Astrocyte (in vitro differentiated cells and primary cell): ENCODE measurements around the gene RAB36. TPM values are rescaled to one million over a fixed set of nuclear protein-coding genes. Genes with fewer than 3 reads are reported as not detected.

Experiments used
- DNase-seq: peaks from one replicate; pipeline ENCODE4 v3.0.0-alpha.2; 2010; ENCODE audit warnings: low read depth
- FAIRE-seq: peaks from 2 replicates; lab custom pipeline; 2011; peaks lifted over from hg19 to GRCh38; lab: Jason Lieb, UNC
- H2AFZ ChIP-seq: 2 replicates; pipeline ENCODE4 v1.6.0; 2012; ENCODE audit warnings: low read depth, low read length, inconsistent platforms
- H3K27ac ChIP-seq: 2 replicates; pipeline ENCODE4 v1.5.1; 2011; ENCODE audit warnings: low read depth, low read length, inconsistent platforms
- H3K27me3 ChIP-seq: 2 replicates; pipeline ENCODE4 v1.6.0; 2011; ENCODE audit warnings: low read length, inconsistent platforms; ENCODE audit not compliant: insufficient read depth
- H3K36me3 ChIP-seq: 2 replicates; pipeline ENCODE4 v1.5.1; 2011; ENCODE audit warnings: low read length, inconsistent platforms; ENCODE audit not compliant: insufficient read depth
- H3K4me1 ChIP-seq: 2 replicates; pipeline ENCODE4 v1.5.1; 2011; ENCODE audit warnings: low read length, inconsistent platforms; ENCODE audit not compliant: insufficient read depth
- H3K4me2 ChIP-seq: 2 replicates; pipeline ENCODE4 v1.6.0; 2012; ENCODE audit warnings: low read length, inconsistent platforms
- H3K4me3 ChIP-seq: 2 replicates; pipeline ENCODE4 v1.5.1; 2011; ENCODE audit warnings: low read depth, mild to moderate bottlenecking, low read length, inconsistent platforms; ENCODE audit not compliant: insufficient read depth
- H3K79me2 ChIP-seq: 2 replicates; pipeline ENCODE4 v1.6.0; 2012; ENCODE audit warnings: mild to moderate bottlenecking, low read length, inconsistent platforms; ENCODE audit not compliant: insufficient read depth
- H3K9ac ChIP-seq: 2 replicates; pipeline ENCODE4 v1.6.0; 2012; ENCODE audit warnings: mild to moderate bottlenecking, low read length, inconsistent platforms
- H3K9me3 ChIP-seq: 2 replicates; pipeline ENCODE4 v1.5.1; 2012; ENCODE audit warnings: low read depth, mild to moderate bottlenecking, low read length, inconsistent platforms; ENCODE audit not compliant: insufficient read depth
- H4K20me1 ChIP-seq: 2 replicates; pipeline ENCODE4 v1.6.0; 2012; ENCODE audit warnings: low read length, inconsistent platforms; ENCODE audit not compliant: insufficient read depth
- H3K27ac Mint-ChIP-seq: one replicate; pipeline ENCODE4 v1.8.0; 2021; ENCODE audit warnings: mild to moderate bottlenecking, mixed read lengths; ENCODE audit not compliant: unreplicated experiment
- H3K27me3 Mint-ChIP-seq: one replicate; pipeline ENCODE4 v1.8.0; 2021; ENCODE audit warnings: low read depth, mixed read lengths; ENCODE audit not compliant: unreplicated experiment
- H3K36me3 Mint-ChIP-seq: one replicate; pipeline ENCODE4 v1.8.0; 2021; ENCODE audit warnings: low read depth, mixed read lengths; ENCODE audit not compliant: unreplicated experiment
- H3K4me1 Mint-ChIP-seq: one replicate; pipeline ENCODE4 v1.8.0; 2021; ENCODE audit warnings: low read depth, mixed read lengths; ENCODE audit not compliant: unreplicated experiment
- H3K4me3 Mint-ChIP-seq: one replicate; pipeline ENCODE4 v1.8.0; 2021; ENCODE audit warnings: mild to moderate bottlenecking, moderate library complexity, mixed read lengths; ENCODE audit not compliant: unreplicated experiment
- H3K9me3 Mint-ChIP-seq: one replicate; pipeline ENCODE4 v1.8.0; 2021; ENCODE audit warnings: mild to moderate bottlenecking, mixed read lengths; ENCODE audit not compliant: unreplicated experiment
- CTCF ChIP-seq: IDR thresholded peaks from 2 replicates; pipeline ENCODE4 v1.5.1; 2011; ENCODE audit warnings: low read depth, mild to moderate bottlenecking, inconsistent platforms, low read length, moderate library complexity; ENCODE audit not compliant: insufficient read depth
- EZH2 ChIP-seq: IDR thresholded peaks from 2 replicates; pipeline ENCODE4 v1.6.1; 2012; ENCODE audit warnings: mild to moderate bottlenecking, low read length, inconsistent platforms; ENCODE audit not compliant: insufficient read depth
- total RNA-seq: library from RNA; stranded (reverse); gene quantifications from 2 replicates; pipeline ENCODE4 v1.2.1, GENCODE V29; 2021

Gene RAB36
- total RNA-seq, 1 donor from 2014 or later, result 5.2 TPM

GRCh38 chr22:23210428-23211170, 65.3 kb downstream of the RAB36 start:
- Histone ChIP-seq H3K4me2 (no peak overlapping the region), H3K27me3 (no peaks in the 10 kb centered on the region), H3K79me2 (peaks cover 76% of the 10 kb centered on the region), H3K27ac (no peak overlapping the region), H4K20me1 (peaks cover 84% of the 10 kb centered on the region), H3K4me1 (peaks cover 9% of the 10 kb centered on the region), H3K36me3 (peaks cover 3% of the 10 kb centered on the region), H3K9me3 (no peaks in the 10 kb centered on the region), H3K4me3 (no peak overlapping the region), H3K9ac (no peak overlapping the region), H2AFZ (no peak overlapping the region)
- H3K9me3 Mint-ChIP-seq, result no peaks in the 10 kb centered on the region
- H3K4me3 Mint-ChIP-seq, result no peak overlapping the region
- FAIRE-seq (no peak), DNase-seq (no peak)
- peaks cover 9% of the 10 kb centered on the region for H3K4me1 Mint-ChIP-seq
- H3K27me3 Mint-ChIP-seq, result peaks cover 2% of the 10 kb centered on the region
- H3K36me3 Mint-ChIP-seq, result no peaks in the 10 kb centered on the region
- H3K27ac Mint-ChIP-seq, result no peak overlapping the region
- TF ChIP-seq CTCF, result no peak

- Histone ChIP-seq H3K36me3 (peaks cover 3% of the 10 kb centered on the region), H3K27ac (no peak overlapping the region), H3K4me2 (no peak overlapping the region), H3K27me3 (no peaks in the 10 kb centered on the region), H2AFZ (no peak overlapping the region), H3K9me3 (no peaks in the 10 kb centered on the region), H3K4me3 (no peak overlapping the region), H3K4me1 (peaks cover 14% of the 10 kb centered on the region), H4K20me1 (peaks cover 86% of the 10 kb centered on the region), H3K79me2 (peaks cover 79% of the 10 kb centered on the region), H3K9ac (no peak overlapping the region)
- FAIRE-seq (no peak), DNase-seq (no peak)
- Mint-ChIP-seq H3K9me3 (no peaks in the 10 kb centered on the region), H3K36me3 (no peaks in the 10 kb centered on the region), H3K27me3 (peaks cover 2% of the 10 kb centered on the region), H3K27ac (no peak overlapping the region), H3K4me1 (peaks cover 16% of the 10 kb centered on the region), H3K4me3 (no peak overlapping the region)
- no peak for TF ChIP-seq EZH2
- no peak for TF ChIP-seq CTCF
Measured at GRCh38 chr22:23211622-23212021, 66.3 kb downstream of the RAB36 start.
